GM21576 (cell line): Measurements from ENCODE around the gene ZMYND8.

ENCODE experiments used
- ATAC-seq: cut with Tn5 transposase; IDR thresholded peaks from one replicate; pipeline ENCODE4 v1.9.1; 2021; ENCODE audit warnings: mild to moderate bottlenecking, moderate library complexity; ENCODE audit not compliant: unreplicated experiment

ZMYND8 gene

DNA sequence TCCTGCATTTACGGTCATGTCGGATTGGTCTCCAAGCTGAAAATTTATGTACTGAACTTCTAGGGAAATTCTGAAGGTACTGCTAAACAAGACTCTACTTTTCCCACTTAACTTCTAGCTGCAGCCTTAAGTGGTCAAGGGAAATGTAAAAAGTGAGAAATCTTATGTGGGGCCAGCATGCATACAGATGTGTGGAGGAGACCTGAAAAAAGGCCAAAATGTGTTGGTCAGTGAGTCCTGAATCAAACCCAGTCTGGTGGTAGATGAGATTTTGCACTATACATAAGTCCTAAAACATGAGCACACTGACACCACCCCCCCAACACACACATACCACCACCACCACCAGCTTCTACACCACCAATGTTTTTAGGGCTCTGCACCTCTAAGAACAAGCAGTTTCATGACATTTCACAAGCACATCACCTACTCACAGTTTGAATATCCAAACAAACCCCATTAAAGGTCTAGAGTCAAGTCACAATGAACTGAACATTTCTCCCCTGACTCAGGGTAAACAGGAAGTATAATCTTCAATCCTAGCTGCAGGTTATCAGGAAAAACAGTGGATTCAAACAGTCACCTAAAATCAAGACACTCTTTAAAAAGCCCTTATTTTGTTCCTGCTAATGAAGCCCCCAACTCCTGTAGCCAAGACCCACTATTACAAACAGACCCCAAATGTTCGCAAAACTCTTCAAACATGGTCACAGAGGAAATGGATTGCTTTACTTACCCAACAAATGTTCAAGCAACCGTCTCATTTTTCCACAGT, 1.6 kb downstream of the ZMYND8 start:
- ATAC-seq, result no peak

DNA sequence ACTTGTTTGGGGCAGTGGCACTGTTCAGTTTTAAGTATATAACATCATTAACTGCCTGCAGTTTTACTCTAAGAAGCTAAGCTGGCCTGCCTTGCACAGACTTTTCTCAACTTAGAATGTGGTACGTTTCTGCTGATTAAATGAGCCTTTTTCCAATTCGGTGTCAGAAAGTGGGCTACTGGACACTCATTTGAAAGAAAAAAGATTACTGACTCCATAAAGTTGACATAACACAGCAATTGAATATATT, 2.1 kb downstream of the ZMYND8 start:
- ATAC-seq, result no peak

- no peak for ATAC-seq
Observed at GRCh38 chr20:47353692-47354463, 2.6 kb downstream of the ZMYND8 start.

GRCh38 chr20:47353239-47353691, 3.2 kb downstream of the ZMYND8 start:
- ATAC-seq, result no peak

GRCh38 chr20:47352332-47353238, 3.9 kb downstream of the ZMYND8 start:
- no peak for ATAC-seq

GRCh38 chr20:47351643-47352331, 4.7 kb downstream of the ZMYND8 start:
- no peak for ATAC-seq

GRCh38 chr20:47350691-47351545, 5.6 kb downstream of the ZMYND8 start:
- ATAC-seq, result no peak

GRCh38 chr20:47350181-47350550, 6.3 kb downstream of the ZMYND8 start:
- no peak for ATAC-seq

- no peak for ATAC-seq
Observed at GRCh38 chr20:47349365-47350180, 6.9 kb downstream of the ZMYND8 start.

DNA sequence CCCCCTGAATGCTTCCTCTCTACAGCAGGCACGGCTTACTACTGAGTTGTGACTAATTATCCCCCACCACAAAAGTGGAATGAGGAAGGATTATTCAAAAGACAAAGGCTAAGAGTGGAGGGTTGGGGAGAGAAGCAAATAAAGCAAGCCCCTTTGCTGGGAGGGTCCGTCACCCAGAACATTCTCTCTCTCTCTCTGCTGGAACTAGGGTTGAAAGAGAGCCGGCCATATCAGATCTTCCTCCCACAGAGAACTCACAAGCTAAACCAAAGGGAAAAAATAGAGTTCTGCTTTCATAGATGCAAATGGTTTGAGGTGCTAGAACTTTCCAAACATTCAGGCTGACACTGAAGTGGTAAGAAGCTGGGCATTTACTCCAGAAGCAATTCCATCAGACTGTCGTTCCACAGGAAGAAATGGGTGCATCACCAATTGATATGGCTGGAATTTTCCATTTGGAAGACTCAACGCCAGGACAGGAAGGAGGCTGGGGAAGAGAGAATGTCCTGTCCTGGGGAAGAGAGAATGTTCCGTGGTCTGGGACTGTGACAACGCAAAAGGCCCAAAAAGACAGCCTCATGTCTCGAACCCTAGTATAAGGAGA, 7.9 kb downstream of the ZMYND8 start:
- ATAC-seq, result no peak

DNA sequence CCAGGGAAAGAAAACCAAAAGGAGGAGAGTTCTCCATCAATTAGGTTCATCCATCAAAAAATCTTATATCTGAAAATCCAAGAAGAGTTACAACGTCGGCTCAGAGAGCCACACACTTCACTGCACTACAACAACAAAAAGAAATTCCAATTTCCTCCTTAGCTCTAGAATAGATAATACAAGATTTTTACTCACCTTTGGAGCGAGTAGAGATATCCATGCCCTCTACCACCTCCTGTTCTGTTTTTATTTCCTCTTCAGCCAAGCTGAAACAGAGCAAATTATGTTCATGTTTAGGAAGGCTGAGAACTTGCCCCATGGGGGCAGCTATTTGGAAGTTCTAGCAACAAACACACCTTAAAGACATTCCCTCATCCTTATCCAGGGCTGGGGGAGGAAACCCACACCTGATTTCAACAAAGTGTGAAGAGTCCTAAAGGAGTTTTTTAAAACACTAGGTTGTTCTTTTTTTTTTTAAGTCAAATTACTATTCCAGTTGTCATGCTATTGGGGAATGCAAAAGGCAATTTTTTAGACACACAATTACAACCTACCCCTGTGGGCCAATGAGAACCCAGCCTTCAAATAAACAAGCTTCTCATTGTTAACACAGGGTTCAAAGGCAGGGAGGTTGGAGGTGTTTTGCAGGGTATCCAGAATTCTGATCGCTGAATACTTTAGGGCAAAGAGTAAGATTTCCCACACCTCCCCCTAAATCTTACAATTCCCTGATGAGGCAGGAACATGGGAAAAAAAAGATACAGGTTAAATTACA, 8.7 kb downstream of the ZMYND8 start:
- ATAC-seq, result no peak

- no peak for ATAC-seq
Observed at GRCh38 chr20:47346172-47346571, 10.3 kb downstream of the ZMYND8 start.

GRCh38 chr20:47345214-47345613, 11.3 kb downstream of the ZMYND8 start:
- no peak for ATAC-seq

DNA sequence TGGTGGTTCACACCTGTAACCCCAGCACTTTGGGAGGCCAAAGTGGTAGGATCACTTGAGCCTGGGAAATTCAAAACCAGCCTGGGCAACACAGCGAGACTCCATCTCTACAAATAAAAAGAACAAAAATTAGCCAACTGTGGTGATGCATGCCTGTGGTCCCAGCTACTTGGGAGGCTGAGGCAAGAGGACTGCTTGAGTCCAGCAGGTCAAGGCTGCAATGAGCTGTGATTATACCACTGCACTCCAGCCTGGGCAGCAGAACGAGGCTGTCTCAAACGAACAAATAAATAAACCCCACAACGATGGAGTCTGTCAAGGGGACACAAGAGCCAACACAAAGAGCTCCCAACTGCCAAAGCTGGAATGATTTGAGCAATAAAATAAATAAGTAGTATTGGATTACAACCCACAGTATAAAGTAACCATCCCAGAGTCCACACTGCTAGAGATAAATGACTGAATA, 13.5 kb downstream of the ZMYND8 start:
- ATAC-seq, result no peak

DNA sequence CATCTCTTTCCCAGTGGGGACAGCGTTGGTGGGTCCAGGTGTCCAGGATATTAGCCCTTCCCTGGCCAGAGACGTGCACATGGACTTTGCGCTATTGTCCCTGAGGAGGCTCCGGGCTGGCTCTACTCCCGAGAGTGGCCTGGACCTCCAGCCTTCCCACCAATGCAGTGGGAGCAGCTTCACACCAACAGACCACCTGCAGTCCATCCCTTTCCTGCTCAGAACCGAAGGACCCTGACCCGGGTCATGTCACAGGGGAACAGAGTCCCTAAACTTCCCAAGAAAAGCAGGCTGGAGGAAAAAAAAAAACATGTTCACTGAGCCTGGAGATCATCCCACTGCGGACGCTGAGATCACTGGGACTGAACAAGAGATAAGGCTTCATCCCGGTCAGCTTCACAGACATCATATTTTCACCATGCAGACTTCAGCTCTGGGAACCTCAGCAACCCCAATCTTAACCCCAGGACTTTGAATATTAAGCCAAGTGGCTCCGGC, 18.3 kb downstream of the ZMYND8 start:
- ATAC-seq, result no peak

DNA sequence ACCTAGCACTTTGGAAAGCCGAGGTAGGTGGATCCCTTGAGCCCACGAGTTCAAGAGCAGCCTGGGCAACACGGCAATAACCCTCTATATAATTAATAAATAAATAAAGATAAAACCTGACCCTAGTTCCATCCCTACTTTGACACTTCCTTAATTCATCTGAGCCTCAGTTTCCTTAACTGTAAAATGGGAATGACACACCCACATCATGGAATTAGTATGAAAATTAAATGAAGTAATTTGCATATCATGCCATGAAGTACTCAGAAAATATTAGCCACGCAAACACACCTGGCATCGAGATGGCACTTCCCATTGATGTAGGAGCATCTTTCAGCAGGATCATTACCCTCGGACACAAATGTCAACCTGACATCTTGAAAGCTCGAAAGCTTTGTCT, 19.1 kb downstream of the ZMYND8 start:
- ATAC-seq, result no peak

GRCh38 chr20:47336129-47336754, 20.3 kb downstream of the ZMYND8 start:
- ATAC-seq, result no peak
